Brain microvascular endothelial cell (primary cell): ENCODE results near the gene LPCAT1.

Experiments used
- DNase-seq: peaks from one replicate; pipeline ENCODE4 v3.0.0-alpha.2; 2020
- H3K27ac ChIP-seq: fragments of 250-450 bp; sonication (Bioruptor Pico); 2 replicates; pipeline ENCODE4 v1.5.1; 2020; ENCODE audit warnings: mild to moderate bottlenecking, moderate library complexity
- H3K27me3 ChIP-seq: fragments of 250-450 bp; sonication (Bioruptor Pico); replicated peaks from 2 replicates; pipeline ENCODE4 v1.5.1; 2020; ENCODE audit warnings: mild to moderate bottlenecking
- H3K36me3 ChIP-seq: fragments of 250-450 bp; sonication (Bioruptor Pico); replicated peaks from 2 replicates; pipeline ENCODE4 v1.5.1; 2020; ENCODE audit warnings: mild to moderate bottlenecking
- H3K4me3 ChIP-seq: 2 replicates; pipeline ENCODE4 v1.5.1; 2011; ENCODE audit warnings: low read depth, mild to moderate bottlenecking, control low read depth, low read length, moderate library complexity
- CTCF ChIP-seq: IDR thresholded peaks from 2 replicates; pipeline ENCODE4 v1.5.1; 2011; ENCODE audit warnings: low read depth, mild to moderate bottlenecking, moderate library complexity, low read length, control low read depth, inconsistent platforms; ENCODE audit errors: missing control alignments
- in situ Hi-C: cut with HindIII; loops from 2 replicates; pipeline ENCODE4 v1.10.0; 2017; ENCODE audit warnings: low sequenced_read_pairs, low pct_ligation_motif_present

Gene LPCAT1

GRCh38 chr5:1468247-1468612 lies 55.5 kb downstream of the LPCAT1 start:
- in situ Hi-C loops = no loop called here
- peak; percentile 69 for TF ChIP-seq CTCF

GRCh38 chr5:1467341-1468246 lies 56.2 kb downstream of the LPCAT1 start:
- H3K27ac ChIP-seq = no peak overlapping the region
- H3K27me3 ChIP-seq = no peaks in the 10 kb centered on the region
- H3K4me3 ChIP-seq = no peak overlapping the region
- peaks cover 16% of the 10 kb centered on the region for H3K36me3 ChIP-seq
- no peak for TF ChIP-seq CTCF
- no peak for DNase-seq
- in situ Hi-C loops = no loop called here

More at GRCh38 chr5:1468247-1468612, 55.5 kb downstream of the LPCAT1 start:
- no peak for DNase-seq
- H3K27ac ChIP-seq = no peak overlapping the region
- peaks cover 13% of the 10 kb centered on the region for H3K36me3 ChIP-seq
- H3K27me3 ChIP-seq = no peaks in the 10 kb centered on the region
- no peak overlapping the region for H3K4me3 ChIP-seq

GRCh38 chr5:1466631-1467265 lies 57.0 kb downstream of the LPCAT1 start:
- no peak for TF ChIP-seq CTCF
- Histone ChIP-seq H3K27me3 (no peaks in the 10 kb centered on the region), H3K27ac (no peak overlapping the region), H3K4me3 (no peak overlapping the region), H3K36me3 (peaks cover 20% of the 10 kb centered on the region)
- DNase-seq = no peak
- in situ Hi-C loops = no loop called here

GRCh38 chr5:1465966-1466471 lies 57.7 kb downstream of the LPCAT1 start:
- peaks cover 20% of the 10 kb centered on the region for H3K36me3 ChIP-seq
- no peak for DNase-seq
- no peak for TF ChIP-seq CTCF
- H3K27me3 ChIP-seq = no peaks in the 10 kb centered on the region
- no peak overlapping the region for H3K4me3 ChIP-seq
- in situ Hi-C loops = no loop called here
- H3K27ac ChIP-seq = no peak overlapping the region

GRCh38 chr5:1465117-1465516 lies 58.6 kb downstream of the LPCAT1 start:
- no peak for DNase-seq
- H3K27me3 ChIP-seq = no peaks in the 10 kb centered on the region
- H3K4me3 ChIP-seq = no peak overlapping the region
- in situ Hi-C loops = no loop called here
- no peak overlapping the region for H3K27ac ChIP-seq
- H3K36me3 ChIP-seq = peaks cover 20% of the 10 kb centered on the region
- TF ChIP-seq CTCF = no peak
